SU-DHL-6 (cell line): ENCODE results near the gene HDAC10.

Source experiments
- H2AFZ ChIP-seq: fragments of 200-600 bp; sonication (generic); 2 replicates; pipeline ENCODE4 v1.6.1; 2014; ENCODE audit warnings: low read depth, mild to moderate bottlenecking, moderate library complexity, mixed read lengths, antibody characterized with exemption, low read length; ENCODE audit not compliant: severe bottlenecking
- H3F3A ChIP-seq: fragments of 200-600 bp; shearing (Covaris generic); 2 replicates; pipeline ENCODE4 v1.6.0; 2016; ENCODE audit warnings: antibody characterized with exemption, mild to moderate bottlenecking; ENCODE audit not compliant: insufficient read depth
- H3K27ac ChIP-seq: fragments of 200-600 bp; sonication (generic); 2 replicates; pipeline ENCODE4 v1.5.1; 2016; ENCODE audit warnings: low read depth, mild to moderate bottlenecking, low read length, moderate library complexity, mixed read lengths
- H3K27me3 ChIP-seq: fragments of 200-600 bp; sonication (generic), shearing (Covaris generic); 2 replicates; pipeline ENCODE4 v1.6.0; 2014; ENCODE audit warnings: mild to moderate bottlenecking, low read length
- H3K36me3 ChIP-seq: fragments of 200-600 bp; sonication (generic); 2 replicates; pipeline ENCODE4 v1.6.1; 2014; ENCODE audit warnings: mild to moderate bottlenecking, low read length, mixed read lengths
- H3K4me2 ChIP-seq: fragments of 300-600, 200-600 bp; shearing (Covaris generic), sonication (generic); 2 replicates; pipeline ENCODE4 v1.6.0; 2014; ENCODE audit warnings: low read length, low read depth, mild to moderate bottlenecking; ENCODE audit not compliant: poor library complexity, severe bottlenecking
- H3K4me3 ChIP-seq: fragments of 200-600 bp; sonication (generic); 2 replicates; pipeline ENCODE4 v1.5.1; 2014; ENCODE audit warnings: antibody characterized with exemption, low read length, mild to moderate bottlenecking, mixed read lengths; ENCODE audit not compliant: insufficient read depth, poor library complexity, severe bottlenecking
- H3K79me2 ChIP-seq: fragments of 200-600 bp; sonication (generic); 2 replicates; pipeline ENCODE4 v1.6.1; 2014; ENCODE audit warnings: mild to moderate bottlenecking, low read length, moderate library complexity; ENCODE audit not compliant: insufficient read depth
- H3K9ac ChIP-seq: fragments of 200-600 bp; sonication (generic); 2 replicates; pipeline ENCODE4 v1.7.0; 2014; ENCODE audit warnings: mild to moderate bottlenecking, low read length
- H3K9me2 ChIP-seq: fragments of 200-600 bp; sonication (generic); replicated peaks from 2 replicates; pipeline ENCODE4 v1.6.1; 2014; ENCODE audit warnings: low read length; ENCODE audit not compliant: insufficient read depth
- H3K9me3 ChIP-seq: fragments of 200-600 bp; sonication (generic); 2 replicates; pipeline ENCODE4 v1.6.1; 2014; ENCODE audit warnings: low read length, mixed read lengths; ENCODE audit not compliant: insufficient read depth
- H4K20me1 ChIP-seq: fragments of 200-600 bp; sonication (generic); 2 replicates; pipeline ENCODE4 v1.6.1; 2014; ENCODE audit warnings: low read depth, mild to moderate bottlenecking, antibody characterized with exemption, low read length, moderate library complexity, mixed read lengths
- CTCF ChIP-seq: fragments of 200-600 bp; sonication (generic); IDR thresholded peaks from one replicate; pipeline ENCODE4 v1.5.1; 2017; ENCODE audit warnings: antibody characterized with exemption, mild to moderate bottlenecking, low read length, moderate library complexity; ENCODE audit not compliant: insufficient read depth, poor library complexity, severe bottlenecking
- EZH2phosphoT487 ChIP-seq: fragments of 200-600 bp; sonication (generic), shearing (Covaris generic); conservative IDR thresholded peaks from 2 replicates; pipeline ENCODE4 v1.6.1; 2018; ENCODE audit warnings: mild to moderate bottlenecking, antibody characterized with exemption, low read length, moderate library complexity, mixed read lengths

HDAC10 gene

GRCh38 chr22:50267591-50268390, 16.7 kb upstream of the HDAC10 start:
- TF ChIP-seq EZH2phosphoT487, result no peak
- no peak for TF ChIP-seq CTCF
- H2AFZ ChIP-seq, result no peak overlapping the region
- no peak overlapping the region for H3K9ac ChIP-seq
- H3K9me2 ChIP-seq, result no peaks in the 10 kb centered on the region
- no peak overlapping the region for H3K27ac ChIP-seq
- no peaks in the 10 kb centered on the region for H3F3A ChIP-seq
- H3K9me3 ChIP-seq, result no peaks in the 10 kb centered on the region
- H3K4me3 ChIP-seq, result no peak overlapping the region
- H3K27me3 ChIP-seq, result no peaks in the 10 kb centered on the region
- no peak overlapping the region for H3K4me2 ChIP-seq
- no peaks in the 10 kb centered on the region for H3K79me2 ChIP-seq
- no peaks in the 10 kb centered on the region for H3K36me3 ChIP-seq
- no peaks in the 10 kb centered on the region for H4K20me1 ChIP-seq

GRCh38 chr22:50266994-50267393, 15.9 kb upstream of the HDAC10 start:
- Histone ChIP-seq H3K36me3 (no peaks in the 10 kb centered on the region), H3F3A (no peaks in the 10 kb centered on the region), H2AFZ (no peak overlapping the region), H3K4me2 (no peak overlapping the region), H3K9me3 (no peaks in the 10 kb centered on the region), H3K27ac (no peak overlapping the region), H3K79me2 (no peaks in the 10 kb centered on the region), H4K20me1 (no peaks in the 10 kb centered on the region), H3K9ac (no peak overlapping the region), H3K9me2 (no peaks in the 10 kb centered on the region), H3K4me3 (no peak overlapping the region), H3K27me3 (no peaks in the 10 kb centered on the region)
- no peak for TF ChIP-seq CTCF
- no peak for TF ChIP-seq EZH2phosphoT487

GRCh38 chr22:50264946-50265669, 14.0 kb upstream of the HDAC10 start:
- H3K79me2 ChIP-seq, result no peaks in the 10 kb centered on the region
- no peak overlapping the region for H3K27ac ChIP-seq
- H3K36me3 ChIP-seq, result no peaks in the 10 kb centered on the region
- H4K20me1 ChIP-seq, result no peaks in the 10 kb centered on the region
- H3K4me2 ChIP-seq, result no peak overlapping the region
- H3K27me3 ChIP-seq, result no peaks in the 10 kb centered on the region
- TF ChIP-seq EZH2phosphoT487 (no peak), CTCF (no peak)
- no peak overlapping the region for H3K4me3 ChIP-seq
- H3K9ac ChIP-seq, result no peak overlapping the region
- H3K9me3 ChIP-seq, result no peaks in the 10 kb centered on the region
- no peaks in the 10 kb centered on the region for H3F3A ChIP-seq
- H2AFZ ChIP-seq, result no peak overlapping the region
- no peaks in the 10 kb centered on the region for H3K9me2 ChIP-seq
